ES-I3 (cell line): ENCODE measurements around the gene CACNG3.

Experiments used
- H3K36me3 ChIP-seq: 2 replicates; pipeline ENCODE4 v1.6.1; 2013; ENCODE audit warnings: mild to moderate bottlenecking, low read length, control low read depth, moderate library complexity; ENCODE audit not compliant: insufficient read depth
- H3K4me1 ChIP-seq: 2 replicates; pipeline ENCODE4 v1.6.1; 2013; ENCODE audit warnings: mild to moderate bottlenecking, control low read depth, low read length; ENCODE audit not compliant: insufficient read depth
- H3K9ac ChIP-seq: 2 replicates; pipeline ENCODE4 v1.6.1; 2013; ENCODE audit warnings: low read depth, mild to moderate bottlenecking, low read length, moderate library complexity
- H3K9me3 ChIP-seq: 2 replicates; pipeline ENCODE4 v1.6.1; 2013; ENCODE audit warnings: mild to moderate bottlenecking, low read length, moderate library complexity; ENCODE audit not compliant: control insufficient read depth, insufficient read depth

Gene CACNG3

DNA sequence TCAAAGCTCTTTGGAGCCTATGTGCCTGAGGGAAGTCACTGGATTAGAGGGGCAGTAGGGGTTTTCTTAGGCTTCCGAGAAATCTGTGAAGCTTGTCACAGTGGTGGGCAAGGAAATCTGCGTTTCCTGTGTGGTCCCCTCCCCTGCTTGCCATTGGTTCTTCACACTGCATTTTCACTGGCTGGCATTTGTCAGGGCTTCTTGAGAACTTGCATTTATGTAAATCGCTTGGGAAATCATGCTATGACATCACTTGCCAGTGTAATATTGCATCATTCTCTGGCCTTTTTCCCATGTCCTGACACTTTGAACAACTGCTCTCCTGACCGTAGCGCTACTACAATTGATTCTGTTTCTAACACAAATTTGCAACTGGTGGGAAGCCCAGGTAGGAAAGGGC is 1.8 kb downstream of the CACNG3 start:
- no peak overlapping the region for H3K9ac ChIP-seq
- H3K36me3 ChIP-seq, result no peaks in the 10 kb centered on the region
- peaks cover 10% of the 10 kb centered on the region for H3K4me1 ChIP-seq
- H3K9me3 ChIP-seq, result no peaks in the 10 kb centered on the region

DNA sequence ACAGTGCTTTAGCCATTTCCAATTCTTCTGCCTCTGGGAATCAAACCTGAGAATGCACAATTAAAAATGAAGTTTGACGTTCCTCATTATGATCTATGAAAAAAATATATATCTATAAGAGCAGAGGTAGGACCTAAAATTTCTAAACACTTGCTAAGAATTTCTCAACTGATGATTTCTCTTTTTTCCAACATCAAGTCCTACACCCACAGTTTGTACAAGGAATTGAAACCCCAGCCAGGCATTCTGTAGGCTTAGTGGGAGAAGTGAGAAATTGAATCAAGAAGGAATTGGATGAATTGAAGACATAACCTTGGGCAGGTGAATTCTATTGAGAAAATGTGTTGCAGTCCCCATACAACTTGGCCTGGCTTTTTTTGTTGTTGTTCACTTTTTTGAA is 2.7 kb downstream of the CACNG3 start:
- Histone ChIP-seq H3K9me3 (no peaks in the 10 kb centered on the region), H3K9ac (no peak overlapping the region), H3K4me1 (peaks cover 7% of the 10 kb centered on the region; the same call in 1 of the 2 replicates), H3K36me3 (no peaks in the 10 kb centered on the region)

DNA sequence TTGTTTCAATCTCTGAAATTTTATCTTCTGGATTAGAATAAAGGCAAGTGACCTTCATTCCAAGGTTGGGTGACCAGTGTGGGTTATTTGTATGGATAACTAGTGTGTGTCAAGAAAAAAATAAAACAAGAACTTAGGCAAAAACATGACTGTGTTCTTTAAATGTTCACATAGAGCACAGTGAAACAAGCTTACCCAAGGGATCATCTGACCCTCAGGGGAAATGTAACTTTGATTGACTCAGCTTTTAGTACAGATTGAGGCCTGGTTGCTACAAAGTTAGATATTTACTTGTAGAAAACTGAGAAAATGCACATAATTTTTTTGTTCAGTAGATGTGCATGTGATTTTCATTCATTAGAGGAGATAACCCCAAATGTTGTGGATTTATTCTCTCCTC is 6.7 kb downstream of the CACNG3 start:
- Histone ChIP-seq H3K9me3 (no peaks in the 10 kb centered on the region), H3K9ac (no peak overlapping the region), H3K4me1 (peaks cover 2% of the 10 kb centered on the region; the same call in 1 of the 2 replicates), H3K36me3 (no peaks in the 10 kb centered on the region)

DNA sequence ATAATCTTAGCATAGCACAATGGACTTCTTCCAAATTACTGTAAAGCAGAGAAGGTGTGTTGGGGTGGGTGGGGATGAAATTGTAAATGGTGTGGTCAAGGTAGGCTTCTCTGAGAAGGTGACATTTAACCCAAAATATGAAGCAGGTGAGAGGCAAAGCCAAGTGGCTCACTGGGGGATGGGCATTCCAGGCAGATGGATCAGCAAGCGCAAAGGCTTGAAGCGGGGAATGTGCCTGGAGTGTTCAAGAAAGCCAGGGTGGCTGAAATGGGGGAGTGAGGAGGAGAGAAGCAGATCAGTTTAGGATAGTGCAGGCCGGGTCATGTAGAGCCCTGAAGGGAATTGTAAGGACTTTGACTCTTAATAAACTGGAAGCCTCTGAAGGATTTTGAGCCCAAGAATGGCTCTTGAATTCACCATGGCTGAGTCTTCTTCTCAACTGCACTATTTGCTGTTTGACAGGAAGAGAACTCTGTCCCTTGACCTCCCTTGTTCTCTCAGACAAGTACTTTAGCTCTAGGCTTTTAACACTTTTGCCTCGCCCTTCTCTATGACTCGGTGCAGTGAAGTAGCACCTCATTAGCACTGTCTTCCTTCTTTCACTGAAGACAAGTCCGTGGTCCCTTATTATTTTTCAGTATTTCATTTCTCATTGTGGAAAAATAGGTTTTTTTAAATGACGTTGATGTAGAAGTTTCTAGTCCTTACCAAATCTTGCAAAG is 14.7 kb downstream of the CACNG3 start:
- H3K9me3 ChIP-seq, result no peaks in the 10 kb centered on the region
- no peak overlapping the region for H3K9ac ChIP-seq
- no peaks in the 10 kb centered on the region for H3K36me3 ChIP-seq
- no peaks in the 10 kb centered on the region for H3K4me1 ChIP-seq

DNA sequence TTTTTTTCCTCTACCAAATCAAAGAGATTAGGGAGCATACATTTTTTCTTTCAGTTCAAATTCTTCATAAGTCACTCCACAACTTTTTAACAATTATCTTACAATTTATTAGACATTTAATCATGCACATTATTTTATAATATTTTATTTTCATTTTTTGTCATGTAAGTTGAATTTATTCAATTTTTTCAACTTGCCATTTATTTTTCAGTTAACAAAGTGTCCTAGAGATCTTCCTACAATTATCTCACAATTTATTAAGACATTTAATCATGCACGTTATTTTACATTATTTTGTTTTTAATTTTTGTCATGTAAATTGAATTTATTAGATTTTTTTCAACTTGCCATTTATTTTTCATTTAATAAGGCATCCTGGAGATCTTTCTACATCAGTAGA is 16.2 kb downstream of the CACNG3 start:
- H3K4me1 ChIP-seq, result no peaks in the 10 kb centered on the region
- no peak overlapping the region for H3K9ac ChIP-seq
- H3K36me3 ChIP-seq, result no peaks in the 10 kb centered on the region
- no peaks in the 10 kb centered on the region for H3K9me3 ChIP-seq

DNA sequence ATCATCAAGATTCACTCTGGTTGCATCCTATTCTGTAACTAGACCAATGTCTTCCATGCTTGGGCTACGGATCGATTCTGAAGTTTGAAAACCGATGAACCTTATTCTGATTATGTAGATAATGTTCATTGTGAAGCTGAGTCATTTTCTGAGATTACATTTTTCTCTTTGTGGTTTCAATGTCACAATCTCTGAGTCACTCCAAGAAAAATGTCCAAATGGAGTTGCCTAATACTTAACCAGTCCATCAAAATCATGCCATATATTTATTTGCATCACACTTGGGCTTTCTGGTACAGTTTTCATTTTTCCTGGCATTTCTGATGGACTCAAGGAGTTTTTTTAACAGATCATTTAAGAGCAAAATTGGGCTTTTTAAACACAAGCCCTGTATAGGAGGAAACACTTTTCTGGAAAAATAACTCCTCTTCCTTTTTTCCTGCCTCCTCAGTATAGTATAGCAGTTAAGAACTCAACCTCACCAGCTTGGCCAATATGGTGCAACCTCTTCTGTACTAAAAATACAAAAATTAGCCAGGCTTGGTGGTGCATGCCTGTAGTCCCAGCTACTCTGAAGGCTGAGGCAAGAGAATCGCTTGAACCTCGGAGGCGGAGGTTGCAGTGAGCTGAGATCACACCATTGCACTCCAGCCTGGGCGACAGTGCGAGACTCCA is 17.5 kb downstream of the CACNG3 start:
- H3K36me3 ChIP-seq, result no peaks in the 10 kb centered on the region
- H3K9ac ChIP-seq, result no peak overlapping the region
- H3K4me1 ChIP-seq, result no peaks in the 10 kb centered on the region
- no peaks in the 10 kb centered on the region for H3K9me3 ChIP-seq

DNA sequence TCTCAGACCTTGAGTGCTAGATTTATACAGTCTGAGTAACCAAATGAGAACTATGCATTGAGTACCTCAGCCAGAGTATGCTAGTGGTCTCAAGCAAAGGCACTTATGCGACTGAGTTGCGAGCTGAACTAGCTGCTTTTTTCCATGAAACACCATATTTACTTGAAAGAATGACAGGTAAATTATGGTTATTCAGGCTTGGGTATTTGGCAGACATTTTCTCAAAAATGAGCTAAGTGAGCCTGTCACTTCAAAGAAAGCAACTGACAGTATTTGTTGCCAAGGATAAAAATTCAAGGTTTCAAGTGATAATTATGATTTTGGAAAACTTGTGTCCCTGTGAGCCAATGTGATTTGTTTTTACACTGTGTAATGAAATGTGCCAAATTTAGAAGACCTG is 19.3 kb downstream of the CACNG3 start:
- H3K9ac ChIP-seq, result no peak overlapping the region
- no peaks in the 10 kb centered on the region for H3K9me3 ChIP-seq
- H3K4me1 ChIP-seq, result no peaks in the 10 kb centered on the region
- H3K36me3 ChIP-seq, result no peaks in the 10 kb centered on the region

DNA sequence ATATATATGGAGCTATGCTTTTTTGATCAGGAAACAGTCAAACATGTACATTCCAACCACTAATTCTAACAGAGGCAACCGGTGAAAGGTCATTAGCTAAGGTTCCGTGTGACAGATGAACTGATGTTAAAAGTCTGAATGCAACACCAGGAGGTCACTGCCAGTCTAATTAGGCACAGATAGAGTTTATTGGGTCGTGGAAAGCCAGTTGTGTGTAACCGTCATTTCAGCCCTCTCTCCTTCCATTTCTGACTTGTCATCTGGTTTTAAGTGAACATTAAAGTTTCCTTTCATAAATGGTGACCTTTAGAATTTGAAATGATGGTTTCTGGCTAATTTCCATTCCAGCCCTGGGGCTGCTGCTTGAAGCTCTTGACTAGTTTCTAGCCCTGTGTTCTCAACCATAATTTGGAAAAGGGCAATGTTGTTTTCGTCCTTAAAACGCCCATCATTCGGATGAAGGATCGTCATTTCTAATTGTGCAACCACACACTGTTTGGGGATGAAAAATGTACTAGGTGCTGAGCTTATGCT is 23.9 kb downstream of the CACNG3 start:
- Histone ChIP-seq H3K9ac (no peak overlapping the region), H3K9me3 (no peaks in the 10 kb centered on the region), H3K36me3 (no peaks in the 10 kb centered on the region), H3K4me1 (no peaks in the 10 kb centered on the region)

DNA sequence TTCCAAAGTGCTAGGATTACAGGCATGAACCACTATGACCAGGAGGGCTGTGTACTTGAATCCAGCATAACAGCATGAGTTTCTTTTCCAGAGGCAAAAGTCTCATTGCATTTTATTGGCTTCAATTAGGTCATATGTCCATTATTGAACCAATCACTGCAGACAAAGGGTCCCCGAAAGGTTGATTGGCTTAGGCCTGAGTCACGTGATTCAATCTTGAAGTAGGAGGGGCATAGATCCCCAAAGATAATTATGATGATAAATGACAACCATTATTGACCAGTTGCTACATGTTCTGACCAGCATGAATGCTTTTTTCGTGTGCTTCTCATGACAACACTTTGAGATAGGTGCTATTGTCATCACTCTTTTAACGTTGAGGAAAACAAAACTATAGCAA is 25.3 kb downstream of the CACNG3 start:
- Histone ChIP-seq H3K4me1 (no peaks in the 10 kb centered on the region), H3K36me3 (no peaks in the 10 kb centered on the region), H3K9ac (no peak overlapping the region), H3K9me3 (no peaks in the 10 kb centered on the region)

DNA sequence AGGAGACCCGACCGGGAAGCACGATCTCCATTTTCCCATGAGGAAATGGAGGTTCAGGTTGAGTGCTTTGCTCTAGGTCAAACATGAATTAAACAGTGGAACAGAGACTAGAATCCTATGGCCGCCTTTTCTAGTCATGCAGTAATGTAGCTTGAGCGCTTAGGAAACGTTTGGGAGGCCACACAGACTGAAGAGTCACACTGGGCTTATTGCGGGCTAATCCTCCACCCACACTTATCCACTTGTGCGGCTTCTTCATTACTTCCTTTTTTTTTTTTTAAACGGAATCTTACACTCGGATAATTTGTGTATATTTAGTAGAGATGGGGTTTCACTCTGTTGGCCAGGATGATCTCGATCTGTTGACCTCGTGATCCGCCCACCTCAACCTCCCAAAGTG is 26.0 kb downstream of the CACNG3 start:
- Histone ChIP-seq H3K36me3 (no peaks in the 10 kb centered on the region), H3K4me1 (no peaks in the 10 kb centered on the region), H3K9ac (no peak overlapping the region), H3K9me3 (no peaks in the 10 kb centered on the region)

DNA sequence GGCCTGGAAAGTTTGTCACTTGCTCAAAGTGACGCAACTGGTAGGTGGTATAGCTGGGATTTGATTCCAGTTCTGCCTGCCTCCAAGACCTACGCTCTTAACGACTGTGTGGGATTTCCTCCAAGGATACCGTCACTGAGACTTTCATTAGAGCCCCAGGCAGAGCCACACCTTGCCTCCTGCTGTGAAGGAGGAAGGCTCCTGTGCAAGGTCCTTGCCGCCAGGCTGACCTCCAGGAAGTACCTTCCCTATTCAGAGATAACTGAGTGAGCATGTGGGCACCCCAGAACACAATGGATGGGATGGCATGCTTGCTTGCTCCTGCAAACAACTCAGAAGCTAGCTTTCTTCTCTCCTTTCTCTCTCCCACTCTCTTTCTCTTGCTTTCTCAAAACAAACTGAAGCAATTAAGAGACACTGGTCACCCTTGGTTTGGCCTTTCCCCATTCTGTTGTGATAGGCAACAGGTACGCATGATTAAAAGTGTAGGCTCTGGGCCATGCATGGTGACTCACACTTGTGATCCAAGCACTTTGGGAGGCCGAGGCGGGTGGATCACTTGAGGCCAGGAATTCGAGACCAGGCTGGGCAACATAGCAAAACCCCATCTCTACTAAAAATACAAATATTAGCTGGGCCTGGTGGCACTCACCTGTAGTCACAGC is 30.7 kb downstream of the CACNG3 start:
- H3K4me1 ChIP-seq, result no peaks in the 10 kb centered on the region
- no peak overlapping the region for H3K9ac ChIP-seq
- H3K36me3 ChIP-seq, result no peaks in the 10 kb centered on the region
- no peaks in the 10 kb centered on the region for H3K9me3 ChIP-seq

DNA sequence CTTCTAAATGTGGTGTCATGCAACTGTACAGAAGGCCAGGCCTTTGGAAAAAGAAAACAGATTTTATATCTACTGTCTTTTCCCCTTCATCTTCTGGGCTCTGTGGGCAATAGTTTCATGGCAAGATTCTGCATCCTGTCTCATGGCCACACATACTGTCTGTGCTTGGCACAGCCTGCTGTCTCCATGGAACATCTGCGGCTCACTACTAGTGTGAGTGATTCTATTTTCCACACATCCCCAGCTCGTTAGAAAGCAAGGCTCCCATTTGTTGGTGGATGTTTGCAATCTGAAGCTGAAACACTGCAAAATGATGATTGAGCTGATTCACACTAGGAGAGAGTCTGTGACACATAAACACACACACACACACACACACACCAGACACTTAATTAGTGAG is 32.4 kb downstream of the CACNG3 start:
- no peaks in the 10 kb centered on the region for H3K4me1 ChIP-seq

DNA sequence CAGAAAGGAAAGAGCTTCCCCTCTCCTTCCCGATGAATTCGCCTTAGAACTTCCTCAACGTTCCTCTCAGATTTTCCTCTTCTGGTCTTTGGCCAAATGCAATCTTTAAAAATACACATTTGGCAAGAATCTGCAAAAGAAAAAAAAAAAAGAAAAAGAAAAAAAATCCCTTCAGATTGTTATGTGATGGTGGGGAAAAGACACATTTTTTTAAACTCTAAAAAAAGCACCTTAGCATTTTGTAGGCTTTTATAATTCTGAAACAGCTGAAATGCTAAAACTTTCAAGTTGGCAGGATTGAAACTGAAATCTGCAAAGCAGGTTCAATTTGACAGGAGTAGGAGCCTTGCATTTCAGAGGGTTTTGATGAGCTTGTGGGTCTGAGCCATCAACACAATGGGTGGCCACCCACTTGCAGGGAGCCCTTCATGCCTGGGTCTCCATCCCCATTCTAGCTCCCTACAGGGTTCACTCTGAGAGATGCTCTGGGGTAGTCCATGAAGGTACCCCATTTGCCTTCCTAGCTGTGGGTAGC is 33.1 kb downstream of the CACNG3 start:
- Histone ChIP-seq H3K9me3 (no peaks in the 10 kb centered on the region), H3K9ac (no peak overlapping the region), H3K4me1 (no peaks in the 10 kb centered on the region), H3K36me3 (no peaks in the 10 kb centered on the region)

More for the DNA sequence above, 32.4 kb downstream of the CACNG3 start:
- Histone ChIP-seq H3K36me3 (no peaks in the 10 kb centered on the region), H3K9me3 (no peaks in the 10 kb centered on the region), H3K9ac (no peak overlapping the region)

DNA sequence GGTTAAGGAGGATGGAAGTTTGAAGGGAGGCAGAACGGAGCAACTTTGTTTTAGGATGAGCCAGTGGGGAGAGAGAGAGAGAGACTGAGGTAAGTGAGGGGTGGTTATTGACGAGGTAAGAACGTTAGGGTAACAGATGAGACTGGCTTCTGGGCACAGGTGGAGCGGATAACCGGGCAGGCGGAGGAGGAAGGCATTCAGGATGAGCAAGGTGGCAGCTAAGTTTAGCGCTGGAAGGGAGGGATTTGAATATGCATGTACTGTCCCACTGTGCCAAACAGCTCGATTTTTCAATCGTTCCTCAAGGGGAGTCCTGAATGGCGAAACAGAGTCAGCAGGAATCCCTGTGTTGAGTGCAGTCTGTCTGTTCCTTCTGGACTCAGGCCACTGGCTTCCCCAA is 35.8 kb downstream of the CACNG3 start:
- Histone ChIP-seq H3K9ac (no peak overlapping the region), H3K36me3 (no peaks in the 10 kb centered on the region), H3K9me3 (no peaks in the 10 kb centered on the region), H3K4me1 (no peaks in the 10 kb centered on the region)
